ENCODE data around the gene CD53.
"Not testable (repeated sequence)": the region's sequence is repeated elsewhere in the genome, so short reads cannot be mapped to it uniquely, and the experiment has no call there.

CD53 gene

GRCh38 chr1:110872745-110873720, at the start of gene CD53:
CD53 (plus strand) TSS chr1:110873148; CDS start chr1:110891409, 18,261 bp downstream.
- DNase-seq, result peak; percentile 82 to 87

GRCh38 chr1:110824192-110824591, 48.8 kb upstream of the CD53 start:
- DNase-seq, result no peak

GRCh38 chr1:110829955-110830553, 42.9 kb upstream of the CD53 start:
- peak; percentile 41 to 75 for DNase-seq

GRCh38 chr1:110833779-110834178, 39.2 kb upstream of the CD53 start:
- DNase-seq, result not testable (repeated sequence)

GRCh38 chr1:110846861-110847260, 26.1 kb upstream of the CD53 start:
- no peak for DNase-seq

GRCh38 chr1:110850145-110850544, 22.8 kb upstream of the CD53 start:
- DNase-seq, result no peak

GRCh38 chr1:110850627-110851026, 22.3 kb upstream of the CD53 start:
- no peak for DNase-seq

GRCh38 chr1:110853135-110853534, 19.8 kb upstream of the CD53 start:
- no peak for DNase-seq

- DNase-seq, result no peak
Measured at GRCh38 chr1:110856410-110856809, 16.5 kb upstream of the CD53 start.

GRCh38 chr1:110857964-110858948, 14.7 kb upstream of the CD53 start:
- DNase-seq, result no peak

- no peak for DNase-seq
Measured at GRCh38 chr1:110859062-110859461, 13.9 kb upstream of the CD53 start.

- DNase-seq, result no peak
Measured at GRCh38 chr1:110860174-110860573, 12.8 kb upstream of the CD53 start.

GRCh38 chr1:110860620-110861019, 12.3 kb upstream of the CD53 start:
- DNase-seq, result not testable (repeated sequence)

GRCh38 chr1:110861942-110862341, 11.0 kb upstream of the CD53 start:
- not testable (repeated sequence) for DNase-seq

GRCh38 chr1:110864287-110864686, 8.7 kb upstream of the CD53 start:
- no peak for DNase-seq

- no peak for DNase-seq
Measured at GRCh38 chr1:110870721-110871388, 2.1 kb upstream of the CD53 start.

GRCh38 chr1:110872366-110872744, 593 bp upstream of the CD53 start:
- DNase-seq, result peak in 1 of 2 donors; percentile 38

GRCh38 chr1:110873856-110874255, 908 bp downstream of the CD53 start:
- no peak for DNase-seq

- peak; percentile 17 to 63 for DNase-seq
Measured at GRCh38 chr1:110874324-110875215, 1.6 kb downstream of the CD53 start.

GRCh38 chr1:110875216-110875731, 2.3 kb downstream of the CD53 start:
- peak; percentile 74 to 84 for DNase-seq
